ENCODE results near the gene PACRG.

The PACRG gene

DNA sequence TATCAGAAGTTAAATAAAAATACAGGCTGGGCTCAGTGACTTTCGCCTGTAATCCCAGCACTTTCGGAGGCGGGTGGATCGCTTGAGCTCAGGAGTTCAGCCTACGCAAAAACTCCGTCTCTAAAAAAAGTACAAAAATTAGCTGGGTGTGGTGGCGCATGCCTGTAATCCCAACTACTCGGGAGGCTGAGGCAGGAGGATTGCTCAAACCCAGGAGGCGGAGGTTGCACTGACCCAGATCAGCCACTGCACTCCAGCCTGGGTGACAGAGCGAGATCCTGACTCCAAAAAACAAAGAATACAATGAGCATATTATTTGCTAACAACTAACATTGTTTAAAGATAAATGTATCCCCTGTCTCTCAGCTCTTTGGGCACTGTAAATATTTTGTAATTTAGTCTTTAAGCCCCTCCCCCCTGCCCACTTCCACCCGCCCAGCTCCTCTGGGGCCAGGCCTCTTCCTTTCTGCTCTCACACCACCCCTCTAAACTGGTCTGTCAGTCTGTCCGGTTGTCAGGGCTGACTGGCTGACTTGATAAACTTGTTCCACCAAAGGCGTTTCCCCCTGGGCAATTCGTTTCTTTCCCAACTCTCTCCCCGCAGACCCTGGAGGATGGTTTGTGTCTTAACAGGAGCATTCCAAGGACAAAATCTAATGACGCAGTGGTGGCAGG, 624.4 kb downstream of the PACRG start:
- TF ChIP-seq YY1 (IDR thresholded peaks at IDR 0.05; ENCODE audit: low read depth) (no peak), EP300 (IDR thresholded peaks at IDR 0.05; ENCODE audit: borderline replicate concordance) (no peak), RAD21 (IDR thresholded peaks at IDR 0.05; ENCODE audit: low read depth) (no peak), CREB1 (IDR thresholded peaks at IDR 0.05; ENCODE audit: low read depth) (no peak), ZBTB7A (IDR thresholded peaks at IDR 0.05; ENCODE audit: low read depth) (no peak), TEAD4 (IDR thresholded peaks at IDR 0.05) (no peak), NFIC (IDR thresholded peaks at IDR 0.05) (no peak), TCF12 (IDR thresholded peaks at IDR 0.05; ENCODE audit: low read depth) (no peak), TAF1 (IDR thresholded peaks at IDR 0.05; ENCODE audit: low read depth) (no peak), FOXM1 (IDR thresholded peaks at IDR 0.05; ENCODE audit: borderline replicate concordance, low read depth) (no peak), CEBPB (IDR thresholded peaks at IDR 0.05) (no peak), EGR1 (IDR thresholded peaks at IDR 0.05) (no peak)
- TF ChIP-seq, protein P1, sequence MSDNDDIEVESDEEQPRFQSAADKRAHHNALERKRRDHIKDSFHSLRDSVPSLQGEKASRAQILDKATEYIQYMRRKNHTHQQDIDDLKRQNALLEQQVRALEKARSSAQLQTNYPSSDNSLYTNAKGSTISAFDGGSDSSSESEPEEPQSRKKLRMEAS (IDR thresholded peaks at IDR 0.05): no peak
- TF ChIP-seq, protein P2, sequence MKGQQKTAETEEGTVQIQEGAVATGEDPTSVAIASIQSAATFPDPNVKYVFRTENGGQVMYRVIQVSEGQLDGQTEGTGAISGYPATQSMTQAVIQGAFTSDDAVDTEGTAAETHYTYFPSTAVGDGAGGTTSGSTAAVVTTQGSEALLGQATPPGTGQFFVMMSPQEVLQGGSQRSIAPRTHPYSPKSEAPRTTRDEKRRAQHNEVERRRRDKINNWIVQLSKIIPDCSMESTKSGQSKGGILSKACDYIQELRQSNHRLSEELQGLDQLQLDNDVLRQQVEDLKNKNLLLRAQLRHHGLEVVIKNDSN (IDR thresholded peaks at IDR 0.05): no peak
- TF ChIP-seq, protein P3, sequence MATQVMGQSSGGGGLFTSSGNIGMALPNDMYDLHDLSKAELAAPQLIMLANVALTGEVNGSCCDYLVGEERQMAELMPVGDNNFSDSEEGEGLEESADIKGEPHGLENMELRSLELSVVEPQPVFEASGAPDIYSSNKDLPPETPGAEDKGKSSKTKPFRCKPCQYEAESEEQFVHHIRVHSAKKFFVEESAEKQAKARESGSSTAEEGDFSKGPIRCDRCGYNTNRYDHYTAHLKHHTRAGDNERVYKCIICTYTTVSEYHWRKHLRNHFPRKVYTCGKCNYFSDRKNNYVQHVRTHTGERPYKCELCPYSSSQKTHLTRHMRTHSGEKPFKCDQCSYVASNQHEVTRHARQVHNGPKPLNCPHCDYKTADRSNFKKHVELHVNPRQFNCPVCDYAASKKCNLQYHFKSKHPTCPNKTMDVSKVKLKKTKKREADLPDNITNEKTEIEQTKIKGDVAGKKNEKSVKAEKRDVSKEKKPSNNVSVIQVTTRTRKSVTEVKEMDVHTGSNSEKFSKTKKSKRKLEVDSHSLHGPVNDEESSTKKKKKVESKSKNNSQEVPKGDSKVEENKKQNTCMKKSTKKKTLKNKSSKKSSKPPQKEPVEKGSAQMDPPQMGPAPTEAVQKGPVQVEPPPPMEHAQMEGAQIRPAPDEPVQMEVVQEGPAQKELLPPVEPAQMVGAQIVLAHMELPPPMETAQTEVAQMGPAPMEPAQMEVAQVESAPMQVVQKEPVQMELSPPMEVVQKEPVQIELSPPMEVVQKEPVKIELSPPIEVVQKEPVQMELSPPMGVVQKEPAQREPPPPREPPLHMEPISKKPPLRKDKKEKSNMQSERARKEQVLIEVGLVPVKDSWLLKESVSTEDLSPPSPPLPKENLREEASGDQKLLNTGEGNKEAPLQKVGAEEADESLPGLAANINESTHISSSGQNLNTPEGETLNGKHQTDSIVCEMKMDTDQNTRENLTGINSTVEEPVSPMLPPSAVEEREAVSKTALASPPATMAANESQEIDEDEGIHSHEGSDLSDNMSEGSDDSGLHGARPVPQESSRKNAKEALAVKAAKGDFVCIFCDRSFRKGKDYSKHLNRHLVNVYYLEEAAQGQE (IDR thresholded peaks at IDR 0.05; ENCODE audit: low read depth): no peak

DNA sequence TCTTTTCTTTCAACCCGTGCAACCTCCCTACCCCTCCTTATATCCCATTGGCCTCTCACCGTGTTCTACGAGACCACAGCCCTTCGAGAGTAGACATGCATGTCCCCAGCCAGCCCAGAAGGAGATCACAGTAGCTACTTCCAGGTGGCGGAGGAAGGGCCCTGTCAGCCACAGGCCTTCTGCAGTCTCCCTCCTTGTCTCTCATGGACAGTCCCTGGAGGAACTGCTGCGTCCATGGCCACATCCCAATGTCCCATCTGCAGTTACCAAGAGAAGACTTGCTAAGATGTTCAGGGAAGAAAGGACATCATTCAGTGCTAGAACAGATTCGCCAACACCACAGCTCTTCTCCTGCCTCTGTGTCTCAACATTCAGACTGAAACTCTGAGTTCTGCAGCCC, 625.2 kb downstream of the PACRG start:
- TF ChIP-seq ZBTB7A (IDR thresholded peaks at IDR 0.05; ENCODE audit: low read depth) (no peak), CEBPB (IDR thresholded peaks at IDR 0.05) (no peak), EGR1 (IDR thresholded peaks at IDR 0.05) (no peak), YY1 (IDR thresholded peaks at IDR 0.05; ENCODE audit: low read depth) (no peak), TEAD4 (IDR thresholded peaks at IDR 0.05) (no peak), TAF1 (IDR thresholded peaks at IDR 0.05; ENCODE audit: low read depth) (no peak), NFIC (IDR thresholded peaks at IDR 0.05) (no peak), TCF12 (IDR thresholded peaks at IDR 0.05; ENCODE audit: low read depth) (no peak), CREB1 (IDR thresholded peaks at IDR 0.05; ENCODE audit: low read depth) (no peak), RAD21 (IDR thresholded peaks at IDR 0.05; ENCODE audit: low read depth) (no peak), FOXM1 (IDR thresholded peaks at IDR 0.05; ENCODE audit: borderline replicate concordance, low read depth) (no peak), EP300 (IDR thresholded peaks at IDR 0.05; ENCODE audit: borderline replicate concordance) (no peak)
- TF ChIP-seq, protein P1 (IDR thresholded peaks at IDR 0.05): no peak
- TF ChIP-seq, protein P3 (IDR thresholded peaks at IDR 0.05; ENCODE audit: low read depth): no peak
- TF ChIP-seq, protein P2 (IDR thresholded peaks at IDR 0.05): no peak

DNA sequence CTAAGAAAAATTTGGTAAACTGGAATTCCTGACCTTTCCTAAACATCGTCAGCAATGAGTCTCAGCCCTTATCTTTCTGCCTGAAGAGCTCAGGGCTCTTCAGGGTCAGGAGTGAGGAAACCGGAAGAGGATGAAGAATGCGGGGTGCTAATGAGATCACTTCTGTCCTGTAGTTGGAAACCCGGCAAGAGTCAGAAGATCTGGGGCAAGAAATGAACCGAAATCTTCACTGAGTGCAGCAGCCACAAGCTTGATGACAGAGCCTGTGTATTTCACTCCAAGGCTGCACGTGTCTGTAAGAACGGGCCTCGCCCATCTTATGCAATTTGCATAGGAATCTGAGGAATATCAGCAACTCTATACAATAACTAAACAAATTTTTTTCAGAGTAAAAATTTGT, 626.3 kb downstream of the PACRG start:
- TF ChIP-seq EGR1 (IDR thresholded peaks at IDR 0.05) (no peak), ZBTB7A (IDR thresholded peaks at IDR 0.05; ENCODE audit: low read depth) (no peak), YY1 (IDR thresholded peaks at IDR 0.05; ENCODE audit: low read depth) (no peak), EP300 (IDR thresholded peaks at IDR 0.05; ENCODE audit: borderline replicate concordance) (no peak), TCF12 (IDR thresholded peaks at IDR 0.05; ENCODE audit: low read depth) (no peak), NFIC (IDR thresholded peaks at IDR 0.05) (no peak), FOXM1 (IDR thresholded peaks at IDR 0.05; ENCODE audit: borderline replicate concordance, low read depth) (no peak), CEBPB (IDR thresholded peaks at IDR 0.05) (no peak), RAD21 (IDR thresholded peaks at IDR 0.05; ENCODE audit: low read depth) (no peak), TEAD4 (IDR thresholded peaks at IDR 0.05) (no peak), TAF1 (IDR thresholded peaks at IDR 0.05; ENCODE audit: low read depth) (no peak), CREB1 (IDR thresholded peaks at IDR 0.05; ENCODE audit: low read depth) (no peak)
- TF ChIP-seq, protein P3 (IDR thresholded peaks at IDR 0.05; ENCODE audit: low read depth): no peak
- TF ChIP-seq, protein P1 (IDR thresholded peaks at IDR 0.05): no peak
- TF ChIP-seq, protein P2 (IDR thresholded peaks at IDR 0.05): no peak

All from Ishikawa (cell line).